ENCODE results near the gene ROR1.

The ROR1 gene

DNA sequence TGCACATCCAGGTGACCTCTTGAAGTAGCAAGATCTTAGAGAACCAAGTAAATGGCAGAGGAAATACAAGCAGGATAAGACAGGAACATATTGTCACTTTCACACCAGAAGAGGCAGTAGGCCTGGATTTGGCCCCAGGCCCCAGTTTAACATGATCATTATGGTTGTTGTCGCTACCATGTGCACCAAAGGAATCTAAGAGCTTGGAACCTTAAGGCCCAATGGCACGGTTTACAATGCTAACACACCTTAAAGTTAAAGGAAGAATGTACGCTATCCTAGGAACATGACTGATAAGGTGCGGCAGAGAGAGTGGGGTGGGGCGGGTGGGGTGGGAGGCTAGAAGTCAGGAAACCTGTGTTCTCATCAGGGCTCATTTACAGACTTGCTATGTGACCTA lies 147.5 kb downstream of the ROR1 start:
- H3K27ac ChIP-seq (ENCODE audit: extremely low read depth, low read depth, low read length) = no peak overlapping the region
- TF ChIP-seq ZNF354C (tag by site-specific recombination; IDR thresholded peaks at IDR 0.05; ENCODE audit: borderline replicate concordance, low read depth) = no peak
- TF ChIP-seq, protein P1, sequence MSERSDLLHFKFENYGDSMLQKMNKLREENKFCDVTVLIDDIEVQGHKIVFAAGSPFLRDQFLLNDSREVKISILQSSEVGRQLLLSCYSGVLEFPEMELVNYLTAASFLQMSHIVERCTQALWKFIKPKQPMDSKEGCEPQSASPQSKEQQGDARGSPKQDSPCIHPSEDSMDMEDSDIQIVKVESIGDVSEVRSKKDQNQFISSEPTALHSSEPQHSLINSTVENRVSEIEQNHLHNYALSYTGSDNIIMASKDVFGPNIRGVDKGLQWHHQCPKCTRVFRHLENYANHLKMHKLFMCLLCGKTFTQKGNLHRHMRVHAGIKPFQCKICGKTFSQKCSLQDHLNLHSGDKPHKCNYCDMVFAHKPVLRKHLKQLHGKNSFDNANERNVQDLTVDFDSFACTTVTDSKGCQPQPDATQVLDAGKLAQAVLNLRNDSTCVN (tag by site-specific recombination; optimal IDR thresholded peaks at IDR 0.05) = no peak
- TF ChIP-seq ZNF514 (tag by site-specific recombination; IDR thresholded peaks at IDR 0.05) = no peak
- no peak for TF ChIP-seq ZNF785 (tag by site-specific recombination; IDR thresholded peaks at IDR 0.05)
- no peak for TF ChIP-seq BCL11A (tag by site-specific recombination; IDR thresholded peaks at IDR 0.05; ENCODE audit: low read depth)
- TF ChIP-seq ZNF175 (tag by site-specific recombination; IDR thresholded peaks at IDR 0.05) = no peak
- no peak overlapping the region for H3K4me3 ChIP-seq (ENCODE audit: low read depth, low read length)
- no peaks in the 10 kb centered on the region for H3K9me3 ChIP-seq (ENCODE audit: control insufficient read depth, insufficient read depth, low read depth, low read length)
- ChIA-PET POLR2A (no interaction called here), CTCF (interaction anchor here (0.6 to 2.1 kb wide), 9 partner anchors 15 to 321 kb away, joined by 3 to 7 read pairs (median 3); no protein-coding TSS in a partner anchor)
- H3K4me1 ChIP-seq (ENCODE audit: control insufficient read depth, insufficient read depth, low read length) = no peaks in the 10 kb centered on the region
- H3K36me3 ChIP-seq (ENCODE audit: control insufficient read depth in 2 of 2, insufficient read depth in 1 of 2, low read length in 2 of 2) = no peaks in the 10 kb centered on the region

DNA sequence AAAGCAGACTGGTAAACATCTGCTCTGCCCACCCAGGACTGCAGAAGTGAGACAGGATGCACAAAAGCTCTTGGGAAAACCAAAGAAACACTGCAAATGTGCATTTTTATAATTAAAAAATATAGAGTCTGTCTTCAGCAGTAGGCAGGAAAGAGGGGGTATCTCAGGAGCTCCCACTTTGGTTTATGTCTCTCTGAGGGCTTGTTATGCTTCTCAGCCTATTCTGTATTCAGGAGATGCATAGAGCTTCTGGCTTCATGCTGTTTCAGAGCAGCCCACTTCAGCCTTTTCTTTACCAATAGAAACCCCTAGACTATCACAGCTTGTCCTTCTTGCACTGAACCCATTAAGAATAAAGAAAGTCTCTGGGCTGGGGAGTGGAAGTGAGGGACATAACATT lies 148.0 kb downstream of the ROR1 start:
- no peaks in the 10 kb centered on the region for H3K36me3 ChIP-seq (ENCODE audit: control insufficient read depth in 2 of 2, insufficient read depth in 1 of 2, low read length in 2 of 2)
- H3K9me3 ChIP-seq (ENCODE audit: control insufficient read depth, insufficient read depth, low read depth, low read length) = no peaks in the 10 kb centered on the region
- ChIA-PET CTCF (interaction anchor here (0.6 to 2.1 kb wide), 7 partner anchors 9 to 242 kb away, joined by 3 to 7 read pairs (median 3); no protein-coding TSS in a partner anchor), POLR2A (no interaction called here)
- H3K4me1 ChIP-seq (ENCODE audit: control insufficient read depth, insufficient read depth, low read length) = no peaks in the 10 kb centered on the region
- H3K27ac ChIP-seq (ENCODE audit: extremely low read depth, low read depth, low read length) = no peak overlapping the region
- no peak for TF ChIP-seq ZBTB48 (tag by site-specific recombination; IDR thresholded peaks at IDR 0.05)
- no peak for TF ChIP-seq ZNF510 (tag by site-specific recombination; IDR thresholded peaks at IDR 0.05; ENCODE audit: insufficient replicate concordance)
- TF ChIP-seq ZNF677 (tag by site-specific recombination; IDR thresholded peaks at IDR 0.05) = no peak
- no peak for TF ChIP-seq IKZF3 (tag by site-specific recombination; IDR thresholded peaks at IDR 0.05)
- no peak for TF ChIP-seq ZNF585B (tag by site-specific recombination; IDR thresholded peaks at IDR 0.05)
- no peak for TF ChIP-seq ZNF221 (tag by site-specific recombination; IDR thresholded peaks at IDR 0.05; ENCODE audit: borderline replicate concordance)
- TF ChIP-seq ZNF214 (tag by site-specific recombination; IDR thresholded peaks at IDR 0.05; ENCODE audit: borderline replicate concordance) = no peak
- TF ChIP-seq REPIN1 (tag by site-specific recombination; IDR thresholded peaks at IDR 0.05; ENCODE audit: low read depth) = no peak
- no peak for TF ChIP-seq ZNF600 (tag by site-specific recombination; IDR thresholded peaks at IDR 0.05)
- TF ChIP-seq ZXDB (tag by site-specific recombination; IDR thresholded peaks at IDR 0.05) = no peak
- no peak for TF ChIP-seq TRIM28 (IDR thresholded peaks at IDR 0.05; ENCODE audit: borderline replicate concordance, low read length)
- no peak for TF ChIP-seq WT1 (tag by site-specific recombination; IDR thresholded peaks at IDR 0.05)
- no peak for TF ChIP-seq ZNF791 (tag by site-specific recombination; IDR thresholded peaks at IDR 0.05)
- no peak for TF ChIP-seq ZFP69B (tag by site-specific recombination; IDR thresholded peaks at IDR 0.05)
- H3K4me3 ChIP-seq (ENCODE audit: low read depth, low read length) = no peak overlapping the region

DNA sequence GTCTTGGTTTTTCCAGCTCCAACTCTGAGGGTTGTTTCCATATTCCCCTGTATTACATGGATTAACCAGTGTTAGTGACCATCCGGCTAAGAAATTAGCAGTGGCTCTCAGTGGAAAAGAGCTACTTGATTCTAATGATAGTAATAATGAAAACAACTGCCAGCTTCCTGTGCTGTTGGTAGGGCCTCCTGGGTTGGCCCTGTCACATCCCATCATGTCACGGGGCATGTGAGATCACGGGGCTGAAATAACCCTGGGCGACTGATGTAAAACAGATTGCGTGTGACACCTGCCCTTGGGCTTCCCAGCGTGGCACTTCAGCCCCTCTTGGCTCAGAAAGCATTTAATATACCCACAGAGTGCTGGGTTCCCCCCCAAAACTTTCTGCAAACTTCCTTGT lies 149.0 kb downstream of the ROR1 start:
- TF ChIP-seq OSR2 (tag by site-specific recombination; IDR thresholded peaks at IDR 0.05) = no peak
- no peak for TF ChIP-seq ZBTB1 (tag by site-specific recombination; IDR thresholded peaks at IDR 0.05)
- TF ChIP-seq GLI2 (tag by site-specific recombination; IDR thresholded peaks at IDR 0.05; ENCODE audit: borderline replicate concordance, low read depth) = no peak
- no peak for TF ChIP-seq WT1 (tag by site-specific recombination; IDR thresholded peaks at IDR 0.05)
- no peak for TF ChIP-seq EGR2 (tag by site-specific recombination; IDR thresholded peaks at IDR 0.05; ENCODE audit: low read depth)
- 0 out of 2 replicates have a peak, but pooled peaks have one; percentile 11 for TF ChIP-seq ZIC2 (tag by site-specific recombination; IDR thresholded peaks at IDR 0.05)
- no peak for TF ChIP-seq ZNF350 (tag by site-specific recombination; IDR thresholded peaks at IDR 0.05)
- TF ChIP-seq, protein P2, sequence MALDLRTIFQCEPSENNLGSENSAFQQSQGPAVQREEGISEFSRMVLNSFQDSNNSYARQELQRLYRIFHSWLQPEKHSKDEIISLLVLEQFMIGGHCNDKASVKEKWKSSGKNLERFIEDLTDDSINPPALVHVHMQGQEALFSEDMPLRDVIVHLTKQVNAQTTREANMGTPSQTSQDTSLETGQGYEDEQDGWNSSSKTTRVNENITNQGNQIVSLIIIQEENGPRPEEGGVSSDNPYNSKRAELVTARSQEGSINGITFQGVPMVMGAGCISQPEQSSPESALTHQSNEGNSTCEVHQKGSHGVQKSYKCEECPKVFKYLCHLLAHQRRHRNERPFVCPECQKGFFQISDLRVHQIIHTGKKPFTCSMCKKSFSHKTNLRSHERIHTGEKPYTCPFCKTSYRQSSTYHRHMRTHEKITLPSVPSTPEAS (tag by site-specific recombination; IDR thresholded peaks at IDR 0.05) = no peak
- TF ChIP-seq ZBTB21 (tag by site-specific recombination; IDR thresholded peaks at IDR 0.05) = no peak
- Histone ChIP-seq H3K4me3 (ENCODE audit: low read depth, low read length) (no peak overlapping the region), H3K27ac (ENCODE audit: extremely low read depth, low read depth, low read length) (no peak overlapping the region), H3K36me3 (ENCODE audit: control insufficient read depth in 2 of 2, insufficient read depth in 1 of 2, low read length in 2 of 2) (no peaks in the 10 kb centered on the region), H3K4me1 (ENCODE audit: control insufficient read depth, insufficient read depth, low read length) (no peaks in the 10 kb centered on the region), H3K9me3 (ENCODE audit: control insufficient read depth, insufficient read depth, low read depth, low read length) (no peaks in the 10 kb centered on the region)
- POLR2A ChIA-PET = no interaction called here
- CTCF ChIA-PET = interaction anchor here (0.5 to 2.1 kb wide), 7 partner anchors 8 to 306 kb away, joined by 3 to 7 read pairs (median 4); no protein-coding TSS in a partner anchor

Measured in HEK293 (cell line).